KG1 (cell line): ENCODE data around the gene GFY.

Source experiments
- DNase-seq: peaks from one replicate; lab custom pipeline; 2025; lab: John Stamatoyannopoulos, UW

Gene GFY

DNA sequence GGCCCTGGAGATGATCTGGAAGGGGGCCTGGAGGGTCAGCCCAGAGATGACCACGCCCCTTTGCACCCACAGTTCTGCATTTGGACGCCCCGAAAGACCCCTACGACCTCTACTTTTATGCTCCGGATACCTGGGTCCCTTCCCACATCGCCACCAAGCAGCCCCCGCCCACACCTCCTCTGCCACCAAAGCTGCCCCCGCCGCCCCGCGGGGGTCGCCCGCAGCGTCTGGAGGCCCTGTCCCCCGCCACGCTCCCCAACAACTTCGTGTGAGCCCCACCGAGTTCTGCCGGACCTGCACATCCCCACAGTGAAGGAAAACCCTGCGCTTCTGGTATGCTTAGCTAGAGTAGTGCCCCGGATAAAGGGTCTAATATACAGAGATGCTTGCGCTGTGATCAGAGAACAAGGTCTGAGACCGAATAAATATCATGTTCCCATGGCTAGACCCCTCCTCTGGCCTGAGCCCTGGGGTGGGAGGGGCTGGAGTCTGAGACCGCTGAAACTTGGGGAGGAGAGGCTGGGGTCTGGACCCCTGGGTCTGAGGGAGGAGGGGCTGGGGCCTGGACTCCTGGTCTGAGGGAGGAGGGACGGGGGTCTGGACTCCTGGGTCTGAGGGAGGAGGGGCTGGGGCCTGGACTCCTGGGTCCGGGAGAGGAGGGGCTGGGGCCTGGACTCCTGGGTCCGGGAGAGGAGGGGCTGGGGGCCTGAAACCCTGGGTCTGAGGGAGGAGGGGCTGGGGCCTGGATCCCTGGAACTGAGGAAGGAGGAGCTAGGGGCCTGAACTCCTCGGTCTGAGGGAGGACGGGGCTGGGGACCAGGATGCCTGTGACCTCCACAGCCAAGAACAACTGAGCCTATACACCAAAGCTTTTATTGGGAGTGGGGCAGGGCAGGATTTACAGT, 3.6 kb downstream of the GFY start:
- DNase-seq = no peak

DNA sequence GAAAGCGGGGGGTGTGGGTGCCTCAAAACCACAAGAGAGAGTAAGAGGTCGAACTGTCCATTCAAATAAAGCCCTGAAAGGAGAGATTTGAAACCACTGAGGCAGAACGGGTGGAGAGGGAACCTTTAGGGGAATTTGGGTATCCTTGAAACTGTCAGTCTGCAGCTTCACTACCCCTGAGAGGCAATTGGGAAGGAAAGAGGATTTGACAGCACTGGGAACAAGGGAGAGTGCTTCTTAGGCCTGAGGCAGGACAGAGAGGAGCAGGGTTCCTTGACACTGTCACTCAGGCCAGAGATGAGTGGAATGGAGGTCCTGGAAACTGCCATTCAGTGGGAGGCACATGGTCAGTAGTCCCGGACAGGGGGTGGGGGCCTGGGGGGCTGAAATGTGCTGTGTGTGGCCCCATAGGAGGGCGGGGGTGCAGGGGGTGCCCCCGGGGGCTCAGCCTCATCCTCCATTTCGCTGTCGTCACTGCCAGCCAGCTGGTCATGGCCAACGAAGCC, 5.0 kb downstream of the GFY start:
- DNase-seq = no peak

DNA sequence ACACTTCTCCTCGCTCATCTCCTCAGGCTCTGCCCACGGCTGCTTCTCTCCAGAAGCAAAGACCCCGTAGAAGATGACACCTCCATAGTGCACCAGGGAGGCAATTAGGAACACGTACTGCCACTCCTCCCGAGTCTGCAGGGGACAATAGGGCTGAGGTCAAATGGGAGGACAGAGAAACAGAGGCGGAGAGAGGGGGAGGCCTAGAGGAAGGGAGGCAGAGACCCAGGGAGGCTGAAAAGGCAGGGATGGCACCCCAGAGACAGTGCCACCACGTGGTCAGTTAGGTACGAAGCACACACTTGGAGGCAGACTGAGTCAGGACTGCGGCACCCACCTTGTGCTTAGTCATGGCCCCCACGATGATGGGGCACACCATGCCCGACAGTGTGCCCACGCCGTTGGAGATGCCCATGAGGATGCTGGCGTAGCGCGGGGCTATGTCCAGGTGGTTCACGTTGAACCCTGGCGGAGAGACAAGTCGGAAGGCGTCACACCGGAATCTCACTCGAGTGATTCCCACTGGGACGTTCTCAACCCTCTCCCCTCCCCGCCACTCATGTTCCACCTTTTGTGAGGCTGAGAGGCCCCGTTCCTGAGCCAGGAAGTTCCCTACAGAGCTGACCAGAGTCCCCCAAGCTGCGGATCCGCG, 5.6 kb downstream of the GFY start:
- DNase-seq = no peak

DNA sequence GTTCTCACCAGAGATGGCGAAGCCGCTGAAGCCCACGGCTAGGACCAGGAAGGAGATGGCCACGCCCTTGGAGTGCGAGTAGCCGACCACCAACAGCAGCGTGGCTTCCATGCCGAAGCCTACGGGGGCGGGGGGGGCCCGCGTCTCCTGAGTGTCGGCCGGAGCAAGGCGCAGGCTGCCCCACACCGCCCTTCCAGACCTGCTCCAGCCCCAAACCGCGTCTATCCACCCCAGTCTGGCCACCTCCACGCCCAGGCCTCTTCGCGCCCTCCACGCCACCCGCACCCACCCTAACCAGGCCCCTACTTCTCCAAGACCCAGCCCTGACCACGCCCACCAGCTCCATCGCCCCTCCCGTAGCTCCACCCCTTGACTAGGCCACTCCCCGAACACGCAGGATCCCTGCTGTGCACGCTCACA, 6.2 kb downstream of the GFY start:
- no peak for DNase-seq

DNA sequence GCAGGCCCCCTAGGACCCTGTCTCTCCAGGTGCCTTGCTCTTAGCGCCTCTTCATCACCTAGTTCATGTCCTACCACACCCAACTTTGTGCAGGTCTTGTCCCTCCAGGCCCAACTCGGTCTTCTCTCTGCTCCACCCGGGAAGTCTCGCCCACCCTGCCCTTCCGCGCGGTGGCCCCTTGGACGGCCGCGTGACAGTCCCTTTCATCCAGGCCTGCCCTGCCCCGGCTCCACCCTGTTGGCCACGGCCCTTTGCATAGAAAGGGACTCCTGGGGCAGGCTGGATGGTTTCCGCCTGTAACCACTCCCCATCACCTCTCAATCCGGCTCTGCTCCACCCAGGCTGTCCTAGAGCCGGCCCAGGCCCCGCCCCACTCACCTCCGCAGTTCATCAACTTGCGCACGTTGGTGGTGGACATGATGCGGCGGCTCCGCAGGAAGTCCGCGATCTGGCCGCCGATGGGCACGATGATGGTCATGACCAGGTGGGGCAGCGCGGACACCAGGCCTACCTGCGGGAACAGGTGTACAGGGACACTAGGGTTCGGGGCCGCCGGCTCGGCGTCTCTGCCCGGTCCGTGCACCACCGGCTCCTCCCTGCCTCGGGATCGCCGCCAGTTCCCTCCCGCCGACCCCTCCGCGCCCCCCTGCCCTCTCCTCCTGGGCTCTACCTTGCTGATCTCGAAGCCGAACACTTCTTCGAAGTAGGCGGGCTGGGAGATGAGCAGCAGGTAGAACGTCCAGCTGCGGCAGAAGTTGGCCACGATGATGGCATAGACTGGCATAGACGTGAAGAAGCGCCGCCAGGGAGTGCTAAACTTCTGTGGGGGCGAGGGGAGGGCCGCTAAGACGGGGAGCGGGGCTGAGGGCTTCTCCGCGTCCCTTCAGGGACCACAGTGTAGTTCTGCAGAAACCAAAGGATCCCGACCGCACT, 7.2 kb downstream of the GFY start:
- no peak for DNase-seq

DNA sequence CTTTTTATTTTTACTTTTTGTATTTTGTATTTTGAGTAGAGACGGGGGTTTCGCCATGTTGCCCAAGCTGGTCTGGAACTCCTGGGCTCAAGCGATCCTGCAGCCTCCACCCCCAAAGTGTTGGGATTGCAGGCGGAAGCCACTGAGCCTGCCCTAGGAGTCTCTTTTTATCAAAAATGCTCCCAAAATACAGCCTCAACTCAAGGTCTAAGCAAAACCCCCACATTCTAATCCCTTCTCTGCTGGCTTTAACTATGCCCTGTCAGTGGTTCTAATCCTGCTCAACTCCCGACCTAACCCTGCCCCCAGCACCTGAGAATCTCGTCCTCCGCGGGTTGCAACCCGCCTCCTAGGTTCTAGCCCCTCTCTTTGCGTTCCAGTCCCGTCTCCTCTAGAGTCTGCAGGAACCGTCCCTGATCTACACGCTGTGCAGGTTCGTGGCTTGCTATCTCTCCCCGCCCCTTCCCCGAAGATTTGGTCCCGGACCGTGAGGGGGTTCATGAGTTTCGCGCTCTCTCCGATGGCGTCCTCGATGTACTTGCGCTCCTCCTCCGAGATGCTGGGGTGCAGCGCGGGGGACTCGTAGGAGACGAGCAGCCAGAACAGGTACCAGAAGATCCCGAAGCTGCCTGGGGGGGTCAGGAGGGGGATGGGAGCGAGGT, 8.2 kb downstream of the GFY start:
- DNase-seq = no peak

DNA sequence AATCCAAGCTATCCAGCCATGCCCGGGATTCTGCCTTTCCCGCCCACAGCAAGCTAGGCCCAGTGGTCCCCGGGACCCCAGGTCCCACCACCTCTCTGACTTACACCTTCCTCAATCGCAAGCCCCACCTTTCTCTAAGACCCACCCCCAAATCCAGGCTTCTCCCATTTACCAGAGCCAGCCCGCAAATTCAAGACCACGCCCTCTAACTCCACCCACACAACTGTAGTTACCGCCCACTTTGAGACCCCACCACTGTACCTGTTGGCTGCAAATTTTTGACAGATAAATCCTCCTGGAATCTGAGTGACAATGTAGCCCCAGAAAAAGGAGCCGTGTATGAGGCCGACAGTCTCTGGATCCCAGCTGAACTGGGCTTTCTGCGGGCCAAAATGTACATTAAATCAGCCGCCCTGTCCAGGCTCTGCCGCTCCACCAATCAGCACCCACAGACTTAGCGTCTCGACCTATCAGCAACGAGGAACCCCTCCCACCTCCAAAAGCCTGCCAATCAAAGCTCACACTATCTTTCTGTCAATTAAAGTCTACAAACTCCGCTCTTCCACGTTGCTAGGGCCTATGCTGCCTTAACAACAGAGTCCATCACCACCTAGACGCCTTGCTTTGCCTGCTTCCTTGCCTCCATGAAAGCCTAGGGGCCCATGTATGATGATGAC, 9.9 kb downstream of the GFY start:
- no peak for DNase-seq

DNA sequence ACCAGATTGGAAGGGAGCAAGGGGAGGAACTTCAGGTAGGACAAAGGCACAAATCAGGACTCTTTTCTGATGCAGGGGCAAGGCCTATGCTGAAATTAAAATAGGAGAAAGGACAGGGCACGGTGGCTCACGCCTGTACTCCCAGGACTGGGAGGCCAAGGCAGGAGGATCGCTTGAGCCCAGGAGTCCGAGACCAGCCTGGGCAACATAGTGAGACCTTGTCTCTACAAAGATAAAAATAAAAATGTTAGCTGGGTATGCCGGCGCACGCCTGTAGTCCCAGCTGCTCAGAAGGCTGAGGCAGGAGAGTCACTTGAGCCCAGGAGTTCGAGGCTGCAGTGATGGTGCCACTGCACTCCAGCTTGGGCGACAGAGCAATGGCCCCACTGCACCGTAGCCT, 10.5 kb downstream of the GFY start:
- DNase-seq = no peak

DNA sequence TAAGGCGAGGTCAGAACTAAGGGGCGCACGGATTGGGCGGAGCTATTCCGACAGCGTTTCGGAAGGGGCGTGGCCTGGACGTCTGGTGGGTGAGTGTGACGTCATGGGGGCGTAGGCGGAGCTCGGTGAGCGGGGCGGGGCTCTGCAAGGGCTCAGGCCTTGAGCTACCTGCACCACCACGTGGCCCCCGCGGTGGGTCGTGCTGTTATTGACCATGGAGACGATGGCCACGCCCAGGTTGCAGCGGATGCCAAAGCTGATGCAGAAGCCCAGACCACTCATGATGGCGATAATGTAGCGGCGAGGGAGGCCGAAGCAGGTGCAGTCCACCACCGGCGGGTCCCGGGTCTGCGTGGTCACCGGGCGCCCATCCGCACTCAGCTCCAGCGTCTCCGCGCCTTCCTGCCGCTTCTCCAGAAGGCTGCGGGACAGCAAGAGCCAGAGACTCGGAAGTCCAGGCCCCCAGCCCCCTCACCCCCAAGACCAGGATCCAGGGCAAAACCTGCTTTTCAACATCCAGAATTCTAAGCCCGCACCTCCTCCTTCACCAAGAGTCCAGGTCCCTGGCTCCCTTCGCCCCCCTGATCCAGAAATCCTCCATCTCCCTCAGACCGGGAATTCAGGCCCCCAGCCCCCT, 11.3 kb downstream of the GFY start:
- no peak for DNase-seq

DNA sequence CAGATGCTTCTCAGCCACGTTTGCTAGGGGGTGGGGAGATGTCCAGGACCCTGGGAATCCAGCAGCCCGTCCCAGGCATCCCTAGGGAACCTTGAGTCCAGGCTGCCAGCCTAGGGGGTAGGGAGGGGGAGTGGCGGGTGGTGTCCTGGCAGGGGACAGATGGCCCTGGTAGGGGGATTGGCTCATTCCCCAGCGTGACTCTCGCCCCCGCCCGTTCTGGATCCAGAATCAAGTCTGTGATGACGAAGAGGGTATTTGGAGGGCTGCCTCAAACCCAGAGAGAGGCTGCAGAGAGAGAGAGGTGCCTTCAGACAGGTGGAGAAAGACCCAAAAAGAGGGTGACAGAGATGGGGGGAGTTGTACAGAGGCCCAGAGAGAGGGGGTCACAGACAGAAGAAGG, 12.0 kb downstream of the GFY start:
- DNase-seq = no peak

DNA sequence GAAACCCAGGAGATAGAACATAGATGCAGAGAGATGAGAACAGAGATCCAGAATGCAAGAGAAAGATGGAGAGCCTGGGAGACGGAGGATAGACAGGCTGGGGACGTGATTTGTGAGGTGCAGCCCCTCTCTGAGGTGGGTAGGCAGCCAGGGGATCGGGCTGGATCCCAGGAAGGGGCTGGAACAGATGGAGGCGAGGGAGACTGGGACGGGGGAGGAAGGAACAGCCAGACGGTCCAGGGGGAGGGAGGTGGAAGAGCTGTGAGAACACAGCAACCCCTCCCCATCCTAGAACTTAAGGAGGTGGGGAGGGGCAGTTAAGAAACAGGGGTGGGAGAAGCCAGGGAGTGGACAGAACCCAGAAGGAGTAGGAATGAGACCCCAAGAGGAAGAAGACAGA, 13.1 kb downstream of the GFY start:
- DNase-seq = no peak

DNA sequence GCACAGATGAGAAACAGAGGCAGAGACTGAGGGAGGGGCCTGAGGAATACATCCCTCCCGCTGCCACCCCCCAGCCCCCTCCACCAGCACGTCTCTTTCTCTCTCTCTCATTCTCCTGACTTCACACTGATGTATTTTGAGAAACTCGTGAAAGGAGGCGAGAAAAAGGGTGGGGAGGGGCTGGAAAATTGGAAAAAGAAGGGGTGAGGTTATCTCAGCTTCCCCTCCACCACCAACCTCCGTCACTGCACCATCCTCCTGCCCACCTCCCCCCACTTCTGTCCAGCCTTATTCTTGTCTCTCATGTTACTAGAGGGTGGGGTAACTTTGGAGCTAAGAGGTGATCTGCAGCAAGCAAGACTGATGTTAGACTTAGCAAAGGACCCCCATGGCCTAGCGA, 14.6 kb downstream of the GFY start:
- DNase-seq = no peak

DNA sequence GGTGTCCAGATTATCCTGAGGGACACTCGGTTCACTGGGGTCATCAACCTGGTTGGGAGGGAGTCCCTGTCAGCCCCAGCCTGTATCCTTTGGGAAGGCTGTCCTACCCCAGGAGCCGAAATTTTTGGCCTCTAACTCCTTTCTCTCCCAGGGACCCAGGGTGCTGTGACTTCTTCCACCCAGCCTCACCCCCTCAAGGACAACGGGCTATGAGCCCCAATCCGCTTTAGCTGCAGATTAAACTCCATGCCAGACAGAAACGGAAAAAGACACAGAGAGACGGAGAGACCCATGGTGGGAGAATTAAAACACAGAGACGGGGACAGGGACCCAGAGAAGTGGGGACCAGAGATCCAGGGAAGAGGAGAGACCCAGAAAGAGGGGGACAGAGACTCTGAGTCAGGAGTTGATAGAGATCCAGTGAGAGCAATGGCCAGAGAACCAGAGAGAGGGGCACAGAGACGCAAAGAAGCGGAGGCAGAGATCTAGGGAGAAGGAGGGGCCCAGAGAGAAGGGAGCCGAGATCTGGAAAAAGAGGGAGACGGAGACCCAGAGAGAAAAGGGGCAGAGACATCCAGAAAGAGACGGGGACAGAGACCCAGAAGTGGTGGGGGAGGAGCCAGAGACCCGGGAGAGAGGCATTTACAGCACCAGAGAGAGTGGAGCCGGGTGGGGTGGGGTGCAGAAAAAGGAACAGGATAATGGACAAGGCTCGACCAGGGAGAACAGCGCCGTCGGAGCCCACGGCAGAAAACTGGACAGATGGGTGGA, 15.4 kb downstream of the GFY start:
- no peak for DNase-seq

DNA sequence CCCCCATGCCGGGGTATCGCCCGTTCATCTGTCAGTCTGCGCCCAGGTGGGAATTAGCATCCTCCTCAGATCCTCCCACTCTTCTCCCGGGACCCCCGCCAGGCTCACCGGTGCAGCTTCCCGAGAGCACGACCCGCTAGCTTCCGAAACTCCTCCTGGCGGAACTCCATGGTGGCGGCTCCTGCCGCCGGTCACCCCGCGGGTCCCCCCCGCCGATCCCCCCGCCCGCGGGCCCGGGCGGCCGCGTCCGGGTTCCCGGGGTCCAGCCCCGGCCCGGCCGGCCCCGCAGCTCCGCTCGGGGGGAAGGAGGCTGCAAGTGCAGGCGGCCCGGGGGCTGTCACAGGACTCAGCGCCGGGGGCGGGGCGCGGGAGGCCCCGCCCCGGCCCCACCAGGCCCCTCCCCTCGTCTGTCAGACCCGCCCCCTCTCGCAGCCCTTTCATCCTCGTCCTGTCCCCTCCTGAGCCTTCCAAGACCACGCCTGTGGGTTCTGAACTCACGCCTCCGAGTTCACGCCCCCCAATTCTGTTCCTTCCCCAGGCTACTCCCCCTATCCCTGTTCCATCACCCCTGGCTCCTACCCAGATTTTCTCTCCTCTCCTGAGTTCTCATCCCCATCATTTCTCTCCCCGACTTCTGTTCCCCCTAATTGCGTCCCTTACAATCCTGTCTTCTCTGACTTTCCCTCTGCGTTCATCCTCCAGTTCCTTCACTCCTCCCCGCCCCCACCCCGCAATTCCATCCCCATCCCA, 16.2 kb downstream of the GFY start, which contains the start of gene SLC17A7:
TSS of gene SLC17A7 (minus strand) at position 318 of the 750 bp plus-strand sequence. CDS start at position 170, 148 bp downstream.
- DNase-seq = no peak

DNA sequence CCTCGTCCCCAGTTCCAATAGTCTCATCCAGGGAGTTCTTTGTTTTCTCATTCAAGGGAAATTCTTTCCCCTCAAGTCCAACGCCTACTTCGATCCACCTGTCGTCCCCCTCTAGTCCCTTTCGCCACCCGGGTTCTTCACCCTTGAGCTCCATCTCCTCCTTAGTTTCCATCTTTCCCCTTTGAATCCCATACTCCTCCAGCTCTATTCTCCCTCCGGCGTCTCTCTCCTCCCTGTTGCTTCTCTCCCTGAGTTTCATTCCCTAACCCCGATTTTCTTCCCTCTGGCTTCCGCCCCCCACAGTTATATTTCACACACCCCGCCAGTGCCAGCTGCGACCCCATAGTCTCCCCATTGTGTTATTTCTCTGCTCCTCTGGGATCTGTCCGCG, 16.8 kb downstream of the GFY start:
- no peak for DNase-seq

DNA sequence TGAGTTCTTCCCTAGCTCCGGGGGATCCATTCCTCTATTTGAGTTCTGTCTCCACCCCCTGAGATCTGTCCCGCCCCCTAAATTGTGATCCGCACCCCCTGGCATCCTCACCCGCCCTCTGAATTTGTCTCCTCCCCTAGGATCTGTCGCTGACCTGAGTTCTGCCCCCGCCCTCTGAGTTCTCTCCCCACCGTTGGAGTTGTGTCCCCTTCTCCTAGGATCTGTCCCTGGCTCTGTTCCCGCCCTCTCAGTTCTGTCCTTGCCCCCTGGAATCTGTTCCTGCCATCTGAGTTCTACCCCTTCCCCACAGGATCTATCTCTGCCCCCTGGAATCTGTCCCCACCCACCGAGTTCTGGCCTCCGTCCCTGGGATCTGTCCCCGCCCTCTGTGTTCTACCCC, 17.2 kb downstream of the GFY start:
- no peak for DNase-seq

DNA sequence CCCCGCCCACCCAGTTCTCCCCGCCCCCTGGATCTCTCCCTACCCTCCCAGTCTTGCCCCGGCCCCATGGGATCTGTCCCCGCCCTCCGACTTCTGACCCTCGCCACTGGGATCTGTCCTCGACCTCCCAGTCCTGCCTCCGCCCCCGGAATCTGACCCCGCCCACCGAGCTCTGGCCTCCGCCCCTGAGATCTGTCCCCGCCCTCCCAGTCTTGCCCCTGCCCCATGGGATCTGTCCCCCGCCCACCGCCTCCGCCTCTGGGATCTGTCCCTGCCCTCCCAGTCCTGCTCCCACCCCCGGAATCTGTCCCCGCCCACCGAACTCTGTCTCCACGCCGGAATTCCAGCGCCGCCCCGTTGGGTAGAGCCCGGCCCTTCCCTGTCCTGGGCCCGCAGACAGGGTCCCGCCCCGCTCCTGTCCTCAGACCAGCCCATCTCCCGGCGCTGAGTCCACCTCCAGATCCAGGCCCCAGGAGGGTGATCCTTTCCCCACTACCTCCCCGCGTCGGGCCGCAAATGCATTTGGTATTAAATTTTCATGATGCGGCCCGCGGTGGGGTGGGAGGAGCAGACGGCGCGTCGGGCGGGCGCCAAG, 17.7 kb downstream of the GFY start:
- no peak for DNase-seq

DNA sequence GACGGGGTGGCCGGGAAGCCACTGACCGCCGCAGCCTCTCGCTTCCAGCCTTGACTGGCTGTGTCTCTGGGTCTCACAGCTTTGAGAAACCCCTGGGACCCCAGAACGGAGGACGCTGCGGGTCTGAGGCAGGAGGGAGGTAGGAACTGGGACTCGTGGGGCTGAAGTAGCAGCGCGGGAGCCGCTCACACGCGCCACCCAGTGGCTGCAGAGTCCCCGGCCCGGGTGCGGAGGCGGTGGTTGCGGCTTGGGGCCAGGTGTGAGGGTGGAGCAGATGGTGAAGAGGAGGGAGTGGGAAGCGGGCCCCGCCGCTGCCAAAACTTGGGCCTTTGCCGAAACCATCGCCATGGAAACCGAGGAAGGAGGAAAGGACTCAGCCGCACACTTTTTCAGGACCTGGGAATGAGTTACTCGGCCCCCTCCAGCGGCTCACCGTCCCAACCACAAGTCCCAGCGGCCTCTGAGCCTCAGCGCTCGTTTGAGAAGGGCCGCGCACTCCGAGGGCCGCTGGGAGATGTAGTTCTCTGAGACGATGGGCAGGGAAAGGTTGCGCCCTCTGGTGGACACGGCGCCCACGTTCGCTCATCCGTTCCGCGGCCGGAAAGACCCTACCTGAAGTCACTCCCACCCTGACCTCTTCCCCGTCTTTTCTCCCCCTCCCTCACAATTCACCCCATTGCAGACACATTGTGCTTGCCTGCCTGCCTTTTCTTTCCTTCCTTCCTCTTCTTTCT, 18.3 kb downstream of the GFY start:
- DNase-seq = peak; percentile 90
